IMR-90 (cell line): ENCODE results near the gene SLC50A1.

Experiments
- BHLHE40 ChIP-seq: fragments of 150-350 bp; IDR thresholded peaks from 2 replicates; pipeline ENCODE4 v1.6.1; 2016; ENCODE audit warnings: mild to moderate bottlenecking, low read depth, low read length
- FOS ChIP-seq: fragments of 150-350 bp; IDR thresholded peaks from 2 replicates; pipeline ENCODE4 v1.6.1; 2016; ENCODE audit warnings: low read depth, low read length
- MAFK ChIP-seq: IDR thresholded peaks from 2 replicates; pipeline ENCODE4 v1.6.1; 2012; ENCODE audit warnings: low read depth, low read length, improper control_type of control experiment
- POLR2A ChIP-seq: IDR thresholded peaks from 2 replicates; pipeline ENCODE4 v1.6.1; 2012; ENCODE audit warnings: mild to moderate bottlenecking, low read depth, low read length
- RAD21 ChIP-seq: IDR thresholded peaks from 2 replicates; pipeline ENCODE4 v1.6.1; 2012; ENCODE audit warnings: low read length, improper control_type of control experiment
- RCOR1 ChIP-seq: IDR thresholded peaks from 2 replicates; pipeline ENCODE4 v1.6.1; 2012; ENCODE audit warnings: mild to moderate bottlenecking, low read length, improper control_type of control experiment; ENCODE audit not compliant: insufficient replicate concordance
- RFX5 ChIP-seq: IDR thresholded peaks from 2 replicates; pipeline ENCODE4 v1.8.0; 2012; ENCODE audit warnings: low read depth, mild to moderate bottlenecking, low read length, moderate library complexity
- SMC3 ChIP-seq: fragments of 150-350 bp; IDR thresholded peaks from 2 replicates; pipeline ENCODE4 v1.6.1; 2016; ENCODE audit warnings: low read depth, mild to moderate bottlenecking, antibody characterized with exemption, low read length, moderate library complexity
- USF2 ChIP-seq: fragments of 150-350 bp; IDR thresholded peaks from 2 replicates; pipeline ENCODE4 v1.6.1; 2017; ENCODE audit warnings: mild to moderate bottlenecking, antibody characterized with exemption, low read length, low read depth
- TF ChIP-seq, protein P1 (sequence below): conservative IDR thresholded peaks from 2 replicates; pipeline ENCODE4 v1.5.1; 2012; ENCODE audit warnings: mild to moderate bottlenecking, low read depth, low read length, improper control_type of control experiment

GRCh38 chr1:155181371-155182051 is 45.9 kb downstream of the SLC50A1 start:
- TF ChIP-seq, protein P1, sequence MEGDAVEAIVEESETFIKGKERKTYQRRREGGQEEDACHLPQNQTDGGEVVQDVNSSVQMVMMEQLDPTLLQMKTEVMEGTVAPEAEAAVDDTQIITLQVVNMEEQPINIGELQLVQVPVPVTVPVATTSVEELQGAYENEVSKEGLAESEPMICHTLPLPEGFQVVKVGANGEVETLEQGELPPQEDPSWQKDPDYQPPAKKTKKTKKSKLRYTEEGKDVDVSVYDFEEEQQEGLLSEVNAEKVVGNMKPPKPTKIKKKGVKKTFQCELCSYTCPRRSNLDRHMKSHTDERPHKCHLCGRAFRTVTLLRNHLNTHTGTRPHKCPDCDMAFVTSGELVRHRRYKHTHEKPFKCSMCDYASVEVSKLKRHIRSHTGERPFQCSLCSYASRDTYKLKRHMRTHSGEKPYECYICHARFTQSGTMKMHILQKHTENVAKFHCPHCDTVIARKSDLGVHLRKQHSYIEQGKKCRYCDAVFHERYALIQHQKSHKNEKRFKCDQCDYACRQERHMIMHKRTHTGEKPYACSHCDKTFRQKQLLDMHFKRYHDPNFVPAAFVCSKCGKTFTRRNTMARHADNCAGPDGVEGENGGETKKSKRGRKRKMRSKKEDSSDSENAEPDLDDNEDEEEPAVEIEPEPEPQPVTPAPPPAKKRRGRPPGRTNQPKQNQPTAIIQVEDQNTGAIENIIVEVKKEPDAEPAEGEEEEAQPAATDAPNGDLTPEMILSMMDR = no peak
- no peak for TF ChIP-seq RAD21
- TF ChIP-seq POLR2A = no peak
- no peak for TF ChIP-seq BHLHE40
- no peak for TF ChIP-seq RFX5
- no peak for TF ChIP-seq USF2
- no peak for TF ChIP-seq RCOR1
- TF ChIP-seq SMC3 = no peak
- no peak for TF ChIP-seq FOS
- TF ChIP-seq MAFK = no peak
